T1000 (cell line): ENCODE data around the gene STK32B.
"Not testable (repeated sequence)": the region's sequence is repeated elsewhere in the genome, so short reads cannot be mapped to it uniquely, and the experiment has no call there.

ENCODE experiments used
- DNase-seq: peaks from one replicate; lab custom pipeline; 2025; ENCODE audit warnings: mixed read lengths; lab: John Stamatoyannopoulos, UW

The STK32B gene

GRCh38 chr4:5395781-5396180 lies 344.5 kb downstream of the STK32B start:
- no peak for DNase-seq

GRCh38 chr4:5398056-5398455 lies 346.8 kb downstream of the STK32B start:
- no peak for DNase-seq

DNA sequence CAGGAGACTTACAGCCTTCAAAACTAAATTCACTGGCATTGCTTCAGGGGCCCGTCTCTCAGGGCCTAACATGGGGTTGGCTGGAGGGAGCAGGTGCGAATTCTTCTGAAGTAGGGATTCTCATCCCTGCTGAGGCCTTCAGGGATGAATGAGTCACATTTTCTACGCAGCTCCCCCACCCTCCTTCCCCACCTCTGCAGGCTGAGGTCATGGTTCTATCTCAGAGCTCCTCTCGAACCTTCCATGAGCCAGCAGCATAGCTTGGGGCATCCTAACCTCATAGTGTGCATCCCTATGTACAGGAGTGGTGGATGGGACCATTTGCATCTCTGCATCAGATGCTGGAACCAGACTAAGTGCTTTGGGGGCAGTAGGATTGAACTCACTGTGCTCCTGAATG lies 347.8 kb downstream of the STK32B start:
- DNase-seq, result no peak

GRCh38 chr4:5399790-5400421 lies 348.6 kb downstream of the STK32B start:
- DNase-seq, result no peak

DNA sequence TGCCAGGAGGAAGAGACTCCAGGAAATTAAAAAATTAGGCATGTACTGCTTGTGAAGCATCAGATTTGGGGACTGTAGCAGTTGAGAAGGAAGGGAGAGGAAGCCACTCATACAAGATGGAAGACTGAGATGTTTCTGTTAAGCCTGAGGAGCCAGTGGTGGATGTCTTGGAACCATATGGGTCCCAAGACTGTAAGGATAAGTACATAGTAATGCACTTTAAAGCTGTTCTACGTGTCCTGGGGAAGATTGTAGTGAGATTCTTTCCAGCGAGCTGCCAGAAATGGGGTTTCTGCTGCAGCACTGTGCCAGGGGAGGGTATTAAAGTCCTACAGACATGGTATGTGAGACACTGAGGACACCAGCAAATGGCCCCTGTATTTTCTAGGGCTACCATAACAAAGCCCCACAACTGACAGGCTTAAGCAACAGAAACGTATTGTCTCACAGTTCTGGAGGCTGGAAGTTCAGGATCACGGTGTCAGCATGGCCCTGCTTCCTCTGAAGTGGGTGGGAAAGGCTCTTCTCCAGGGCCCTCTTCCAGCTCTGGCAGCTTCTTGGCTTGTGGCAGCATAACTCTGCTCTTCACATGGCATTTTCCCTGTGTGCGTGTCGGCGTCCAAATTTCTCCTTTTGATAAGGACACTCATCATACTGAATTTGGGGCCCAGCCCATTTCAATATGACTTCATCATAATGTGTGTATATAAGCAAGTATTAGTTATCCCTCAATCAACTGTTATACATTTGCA lies 352.6 kb downstream of the STK32B start:
- DNase-seq, result no peak

DNA sequence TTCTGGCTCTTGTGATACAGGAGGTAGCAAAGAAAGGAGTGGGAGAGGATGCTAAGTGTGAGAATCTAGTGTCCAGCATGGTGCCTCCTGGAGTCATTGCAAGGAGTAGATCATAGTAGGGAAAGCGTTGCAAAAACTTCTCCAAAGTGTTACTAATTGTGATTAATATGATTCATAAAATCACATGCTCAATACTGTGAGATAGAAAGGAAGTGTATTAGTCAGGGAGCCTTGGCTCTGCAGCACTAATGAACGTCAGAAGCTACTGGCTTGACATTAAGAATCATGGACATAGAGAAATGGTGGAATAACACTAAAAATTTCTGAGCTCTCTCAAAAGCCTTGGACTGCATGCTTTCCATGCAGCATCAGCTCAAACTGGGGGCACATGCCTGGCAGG lies 358.0 kb downstream of the STK32B start:
- DNase-seq, result no peak

- DNase-seq, result no peak
Observed at GRCh38 chr4:5409972-5410618, 358.8 kb downstream of the STK32B start.

- DNase-seq, result no peak
Observed at GRCh38 chr4:5412296-5412695, 361.0 kb downstream of the STK32B start.

GRCh38 chr4:5412751-5413150 lies 361.5 kb downstream of the STK32B start:
- DNase-seq, result no peak

GRCh38 chr4:5416637-5417036 lies 365.4 kb downstream of the STK32B start:
- no peak for DNase-seq

GRCh38 chr4:5420266-5420665 lies 369.0 kb downstream of the STK32B start:
- DNase-seq, result no peak

DNA sequence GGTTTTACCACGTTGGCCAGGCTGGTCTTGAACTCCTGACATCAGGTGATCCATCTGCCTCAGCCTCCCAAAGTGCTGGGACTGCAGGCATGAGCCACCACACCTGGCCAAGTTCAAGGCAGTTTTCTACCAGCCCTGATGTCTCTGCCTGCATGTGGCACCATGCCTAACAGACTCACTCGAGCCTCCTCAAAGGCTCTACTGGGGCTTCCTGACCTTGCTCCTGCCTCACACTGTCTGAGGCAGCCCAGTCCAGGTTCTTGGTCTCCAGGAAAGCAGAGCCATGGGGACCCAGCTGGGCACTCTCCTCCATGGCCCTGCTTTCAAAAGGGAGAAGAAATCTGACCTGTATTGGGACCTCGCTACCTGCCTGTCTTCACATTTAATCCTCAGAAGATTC lies 370.1 kb downstream of the STK32B start:
- DNase-seq, result no peak

DNA sequence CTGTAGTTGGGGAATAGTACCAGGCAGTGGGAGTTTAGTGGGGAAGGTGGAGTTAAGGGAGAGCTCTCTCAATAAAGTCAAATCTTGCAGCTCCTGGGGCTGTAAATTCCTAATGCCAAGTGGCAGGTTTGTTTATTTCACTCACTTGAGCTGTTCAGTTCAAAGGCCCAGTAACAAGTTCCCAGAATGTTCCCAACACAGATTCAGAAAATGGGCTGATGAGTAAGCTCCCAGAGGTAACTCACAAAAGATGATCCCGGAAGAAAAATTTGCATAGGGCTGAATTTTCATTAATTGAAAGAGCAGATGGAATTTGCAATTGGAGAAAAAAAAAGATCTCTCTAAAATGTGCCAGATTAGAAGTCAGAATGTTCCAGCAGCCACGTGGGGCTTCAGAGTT lies 370.9 kb downstream of the STK32B start:
- no peak for DNase-seq

GRCh38 chr4:5423670-5424069 lies 372.4 kb downstream of the STK32B start:
- no peak for DNase-seq

DNA sequence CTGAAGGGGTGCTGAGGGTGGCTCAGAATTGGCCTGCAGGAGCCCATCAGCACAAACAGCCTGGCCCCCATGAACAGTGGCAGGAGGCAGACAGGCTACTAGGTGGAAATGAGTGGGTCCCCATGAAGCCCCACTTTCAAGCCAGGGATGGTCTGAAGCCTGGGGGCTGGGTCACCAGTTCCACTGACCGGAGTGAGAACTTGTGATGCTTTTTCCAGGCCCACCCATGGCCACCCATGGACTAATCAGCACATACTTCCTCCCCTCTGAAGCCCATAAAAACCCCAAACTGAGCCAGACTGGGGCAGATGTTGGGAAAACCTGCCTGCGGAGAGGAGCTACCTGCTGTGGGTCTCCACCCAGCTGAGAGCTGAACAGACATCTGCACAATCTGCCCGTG lies 372.9 kb downstream of the STK32B start:
- DNase-seq, result no peak

- DNase-seq, result no peak
Observed at GRCh38 chr4:5424901-5425300, 373.6 kb downstream of the STK32B start.

DNA sequence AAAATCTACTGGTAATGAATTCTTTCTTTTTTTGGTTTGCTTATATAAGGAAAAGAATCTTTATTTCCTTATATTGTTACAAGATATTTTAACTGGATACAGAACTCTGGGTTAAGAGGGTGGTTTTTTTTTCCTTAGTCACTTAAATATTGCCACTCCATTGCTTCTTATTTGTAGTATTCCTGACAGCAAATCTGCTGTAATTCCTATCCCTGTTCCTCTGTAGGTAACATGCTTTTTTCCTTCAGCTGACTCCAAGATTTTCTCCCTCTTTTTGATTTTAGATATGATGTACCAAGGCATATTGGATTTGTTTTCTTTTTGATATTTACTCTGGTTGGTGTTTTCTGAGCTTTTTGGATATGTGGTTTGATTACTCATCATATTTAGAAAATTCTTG lies 378.5 kb downstream of the STK32B start:
- no peak for DNase-seq

- no peak for DNase-seq
Observed at GRCh38 chr4:5433196-5433595, 381.9 kb downstream of the STK32B start.

- DNase-seq, result no peak
Observed at GRCh38 chr4:5435201-5435600, 383.9 kb downstream of the STK32B start.

- DNase-seq, result no peak
Observed at GRCh38 chr4:5435823-5436222, 384.5 kb downstream of the STK32B start.

- DNase-seq, result not testable (repeated sequence)
Observed at GRCh38 chr4:5443976-5444802, 392.9 kb downstream of the STK32B start.

DNA sequence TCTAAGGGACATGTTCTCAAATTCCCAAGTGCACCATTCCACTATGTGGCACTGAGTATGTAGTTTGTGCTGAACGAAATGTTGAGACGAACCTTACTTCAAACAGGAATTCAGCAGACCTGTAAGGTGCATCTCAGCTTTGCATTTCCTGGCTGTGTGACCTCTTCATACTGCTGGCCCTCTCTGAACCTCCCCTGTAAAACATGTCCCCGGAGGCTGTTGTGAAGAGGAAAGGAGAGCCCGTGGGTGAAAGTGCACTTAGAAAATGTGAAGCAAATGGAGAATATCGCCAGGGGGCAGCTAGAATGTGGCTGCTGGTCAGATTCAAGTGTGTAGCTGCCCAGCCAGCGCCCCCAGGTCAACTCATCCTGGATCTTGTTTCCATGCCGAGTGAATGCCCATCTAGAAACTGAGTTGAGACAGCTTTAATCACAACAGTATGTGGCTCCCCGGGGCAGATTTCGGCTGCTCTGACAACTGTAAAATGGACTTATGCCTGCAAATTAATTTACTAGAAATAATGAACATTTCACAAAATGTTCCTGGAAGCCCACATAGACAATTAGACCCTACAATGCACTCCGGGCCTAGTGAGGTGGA lies 393.7 kb downstream of the STK32B start:
- no peak for DNase-seq
